Cardiac ventricle fibroblast (primary cell): ENCODE results near the gene HELT. TPM values are rescaled to one million over a fixed set of nuclear protein-coding genes. Genes with fewer than 3 reads are reported as not detected.

Experiments used
- total RNA-seq: library from RNA; depleted of rRNA; stranded (reverse); fragments of >200 nt; gene quantifications from 2 replicates; pipeline ENCODE4 v1.2.3, GENCODE V29; 2015

HELT gene
- total RNA-seq = not detected in 2 replicates

DNA sequence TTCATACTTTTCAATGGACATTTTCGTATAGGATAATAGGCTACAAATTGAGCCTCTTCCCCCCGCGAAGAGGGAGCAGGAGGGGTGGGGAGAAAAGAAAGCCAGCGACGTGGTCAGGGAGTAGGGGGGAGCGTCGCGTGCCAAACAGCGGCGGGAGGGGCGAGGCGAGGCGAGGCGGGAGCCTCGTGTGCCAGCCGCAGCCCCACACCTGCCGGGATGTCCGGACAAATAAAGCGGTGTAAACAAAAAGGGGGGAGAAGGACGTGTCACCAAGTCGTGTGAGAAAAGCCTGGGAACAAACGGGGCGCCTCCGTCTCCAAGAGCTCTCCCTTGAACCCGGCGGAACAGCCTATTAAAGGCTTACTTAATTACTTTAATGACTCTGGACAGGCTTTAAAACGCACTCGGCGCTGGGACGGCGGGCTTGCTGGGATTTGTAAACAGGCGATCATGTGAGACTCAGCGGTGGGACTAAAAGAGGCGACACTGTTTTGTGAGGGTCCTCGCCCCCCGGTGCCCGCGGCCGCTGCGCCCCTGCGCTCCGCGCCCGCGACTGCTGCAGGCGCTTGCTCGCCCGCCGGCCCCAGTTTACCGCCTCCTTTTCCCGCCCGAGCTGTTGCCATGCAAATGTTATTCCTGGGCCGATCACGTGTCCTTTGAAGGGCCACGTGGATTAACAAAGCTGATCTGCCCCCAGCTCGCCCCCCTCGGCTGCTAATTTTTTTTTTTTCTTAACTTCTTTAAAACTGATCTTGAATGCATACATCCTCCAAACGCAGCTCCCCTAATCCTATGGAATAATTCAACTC lies at the start of gene HELT:
Gene HELT, plus strand, starts transcription at position 527 of the 809 bp plus-strand sequence. CDS start 439 bp downstream, outside the sequence.

Other genes starting within 250 kb of the HELT start
- gene ACSL1, start 192.5 kb upstream of the HELT start, total RNA-seq = 54.8 and 57.8 TPM in 2 replicates
- gene SLC25A4, start 124.8 kb downstream of the HELT start, total RNA-seq = 4.2 and 7.7 TPM in 2 replicates
- gene CFAP97, start 185.5 kb downstream of the HELT start, total RNA-seq = 24.8 and 29.1 TPM in 2 replicates
- 11.4 and 11.8 TPM in 2 replicates for gene SNX25, start 191.1 kb downstream of the HELT start, total RNA-seq